Calu3 (cell line): ENCODE results near the gene RPL9. TPM values are rescaled to one million over a fixed set of nuclear protein-coding genes. Genes with fewer than 3 reads are reported as not detected.

Source experiments
- BruUV-seq: library from RNA; stranded (reverse); fragments of 400-500 nt; replicated peaks from 2 replicates; lab custom pipeline; 2021; lab: Mats Ljungman, UMichigan
- CTCF ChIA-PET: fragments of 300-600 bp; sonication (Branson Sonifier 250); formaldehyde crosslinking; loops from one replicate; lab custom pipeline; 2022; ENCODE audit warnings: antibody characterized with exemption; lab: Charles Lee
- DNase-seq: peaks from one replicate; pipeline ENCODE4 v3.0.0; 2022
- H3K27ac Mint-ChIP-seq: one replicate; pipeline ENCODE4 v1.8.0; 2022; ENCODE audit warnings: mixed read lengths; ENCODE audit not compliant: unreplicated experiment
- H3K27me3 Mint-ChIP-seq: one replicate; pipeline ENCODE4 v1.8.0; 2022; ENCODE audit warnings: mixed read lengths; ENCODE audit not compliant: unreplicated experiment
- H3K36me3 Mint-ChIP-seq: one replicate; pipeline ENCODE4 v1.8.0; 2022; ENCODE audit warnings: mild to moderate bottlenecking, moderate library complexity, mixed read lengths; ENCODE audit not compliant: insufficient read depth, unreplicated experiment
- H3K4me1 Mint-ChIP-seq: one replicate; pipeline ENCODE4 v1.8.0; 2022; ENCODE audit warnings: mild to moderate bottlenecking, low read depth, mixed read lengths; ENCODE audit not compliant: unreplicated experiment
- H3K4me3 Mint-ChIP-seq: one replicate; pipeline ENCODE4 v1.8.0; 2022; ENCODE audit warnings: mild to moderate bottlenecking, low read depth, moderate library complexity, mixed read lengths; ENCODE audit not compliant: unreplicated experiment
- H3K9me3 Mint-ChIP-seq: one replicate; pipeline ENCODE4 v1.8.0; 2022; ENCODE audit warnings: low read depth, mixed read lengths; ENCODE audit not compliant: unreplicated experiment
- intact Hi-C: fragments of 100-400 bp; cut with micrococcal nuclease; formaldehyde crosslinking; loops from one replicate; pipeline ENCODE4 v1.10.0; 2022; ENCODE audit not compliant: unreplicated experiment
- total RNA-seq: library from RNA; stranded (reverse); gene quantifications from 2 replicates; pipeline ENCODE4 v1.2.3, GENCODE V29; 2022
- TF ChIP-seq, protein P1 (sequence below): fragments of 200-600 bp; IDR thresholded peaks from one replicate; pipeline ENCODE4 v1.8.0; 2022; ENCODE audit warnings: antibody characterized with exemption; ENCODE audit not compliant: unreplicated experiment

Gene RPL9
- total RNA-seq, 1 experiment from 2014 or later = 485 TPM

- no peaks in the 10 kb centered on the region for H3K36me3 Mint-ChIP-seq
- CTCF ChIA-PET = no interaction called here
- no peak overlapping the region for H3K27ac Mint-ChIP-seq
- no peak overlapping the region for H3K4me3 Mint-ChIP-seq
- BruUV-seq = no TSS peak
- H3K27me3 Mint-ChIP-seq = no peaks in the 10 kb centered on the region
- no peaks in the 10 kb centered on the region for H3K4me1 Mint-ChIP-seq
- DNase-seq = no peak
- TF ChIP-seq, protein P1, sequence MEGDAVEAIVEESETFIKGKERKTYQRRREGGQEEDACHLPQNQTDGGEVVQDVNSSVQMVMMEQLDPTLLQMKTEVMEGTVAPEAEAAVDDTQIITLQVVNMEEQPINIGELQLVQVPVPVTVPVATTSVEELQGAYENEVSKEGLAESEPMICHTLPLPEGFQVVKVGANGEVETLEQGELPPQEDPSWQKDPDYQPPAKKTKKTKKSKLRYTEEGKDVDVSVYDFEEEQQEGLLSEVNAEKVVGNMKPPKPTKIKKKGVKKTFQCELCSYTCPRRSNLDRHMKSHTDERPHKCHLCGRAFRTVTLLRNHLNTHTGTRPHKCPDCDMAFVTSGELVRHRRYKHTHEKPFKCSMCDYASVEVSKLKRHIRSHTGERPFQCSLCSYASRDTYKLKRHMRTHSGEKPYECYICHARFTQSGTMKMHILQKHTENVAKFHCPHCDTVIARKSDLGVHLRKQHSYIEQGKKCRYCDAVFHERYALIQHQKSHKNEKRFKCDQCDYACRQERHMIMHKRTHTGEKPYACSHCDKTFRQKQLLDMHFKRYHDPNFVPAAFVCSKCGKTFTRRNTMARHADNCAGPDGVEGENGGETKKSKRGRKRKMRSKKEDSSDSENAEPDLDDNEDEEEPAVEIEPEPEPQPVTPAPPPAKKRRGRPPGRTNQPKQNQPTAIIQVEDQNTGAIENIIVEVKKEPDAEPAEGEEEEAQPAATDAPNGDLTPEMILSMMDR = no peak
- intact Hi-C loops = no loop called here
- H3K9me3 Mint-ChIP-seq = peaks cover 8% of the 10 kb centered on the region
These were observed 26.0 kb upstream of the RPL9 start for GRCh38 chr4:39484582-39485272.

DNA sequence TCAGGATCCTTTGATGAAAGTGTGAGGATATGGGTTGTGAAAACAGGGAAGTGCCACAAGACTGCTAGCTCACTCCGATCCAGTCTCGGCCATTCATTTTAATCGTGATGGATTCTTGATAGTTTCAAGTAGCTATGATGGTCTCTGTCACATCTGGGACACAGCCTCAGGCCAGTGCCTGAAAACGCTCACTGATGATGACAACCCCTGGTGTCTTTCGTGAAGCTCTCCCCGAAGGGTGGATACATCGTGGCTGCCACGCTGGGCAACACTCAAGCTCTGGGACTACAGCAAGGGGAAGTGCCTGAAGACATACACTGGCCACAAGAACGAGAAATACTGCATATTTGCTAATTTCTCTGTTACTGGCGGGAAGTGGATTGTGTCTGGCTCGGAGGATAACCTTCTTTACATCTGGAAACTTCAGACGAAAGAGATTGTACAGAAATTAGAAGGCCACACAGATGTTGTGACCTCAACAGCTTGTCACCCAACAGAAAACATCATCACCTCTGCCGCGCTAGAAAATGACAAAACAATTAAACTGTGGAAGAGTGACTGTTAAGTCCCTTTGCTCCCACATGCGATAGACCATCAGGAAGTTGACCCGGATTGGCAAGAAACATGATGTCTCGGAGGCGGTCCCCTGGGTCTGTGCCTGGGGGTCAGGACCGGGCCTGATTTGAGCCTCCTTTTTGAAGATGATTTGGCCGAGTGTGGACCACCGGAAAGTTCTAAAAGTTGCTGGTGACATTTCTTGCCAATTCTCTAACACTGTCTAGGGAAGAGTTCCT is 22.4 kb upstream of the RPL9 start:
- DNase-seq = no peak
- Mint-ChIP-seq H3K27ac (no peak overlapping the region), H3K4me1 (no peaks in the 10 kb centered on the region), H3K9me3 (peaks cover 6% of the 10 kb centered on the region), H3K36me3 (no peaks in the 10 kb centered on the region), H3K27me3 (no peaks in the 10 kb centered on the region), H3K4me3 (no peak overlapping the region)
- no TSS peak for BruUV-seq
- CTCF ChIA-PET = no interaction called here
- intact Hi-C loops = no loop called here
- TF ChIP-seq, protein P1 = no peak

- Mint-ChIP-seq H3K4me3 (no peak overlapping the region), H3K27ac (no peak overlapping the region), H3K36me3 (no peaks in the 10 kb centered on the region), H3K27me3 (no peaks in the 10 kb centered on the region), H3K4me1 (no peaks in the 10 kb centered on the region), H3K9me3 (no peaks in the 10 kb centered on the region)
- TF ChIP-seq, protein P1 = no peak
- BruUV-seq = no TSS peak
- CTCF ChIA-PET = no interaction called here
- intact Hi-C loops = no loop called here
- DNase-seq = no peak
These were observed 21.5 kb upstream of the RPL9 start for GRCh38 chr4:39480251-39480650.

DNA sequence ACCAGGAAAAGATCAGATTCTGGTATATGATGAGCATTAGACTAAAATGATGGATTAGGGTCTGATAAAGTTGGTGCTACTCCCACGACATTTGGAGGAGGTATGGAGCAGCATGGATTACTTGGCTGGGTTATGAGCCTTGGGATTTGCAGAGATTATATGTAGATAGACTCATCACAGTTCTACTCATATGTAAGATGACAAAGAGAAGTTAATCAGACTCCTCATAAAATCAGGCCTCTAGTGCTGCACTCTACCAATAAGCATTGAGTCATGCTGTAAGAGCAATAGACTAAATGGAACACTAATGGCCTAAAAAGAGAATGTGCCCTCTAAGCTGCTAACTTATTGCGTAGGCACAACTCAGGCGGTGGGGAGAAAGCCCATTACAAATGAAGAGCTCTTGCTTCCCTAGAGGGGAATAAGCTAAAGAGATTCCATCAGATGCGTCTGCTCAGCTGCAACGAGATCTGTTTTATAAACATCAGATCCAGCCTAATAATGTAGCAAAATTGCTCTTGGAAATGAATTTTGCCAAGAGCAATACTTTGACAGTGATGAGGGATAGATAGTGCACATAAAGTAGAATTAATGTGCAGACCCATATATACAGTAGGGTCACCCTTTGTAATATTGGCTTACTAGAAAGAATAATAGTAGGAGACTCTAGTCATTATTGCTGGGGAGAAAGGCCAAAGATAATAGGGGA is 17.6 kb upstream of the RPL9 start:
- BruUV-seq = no TSS peak
- H3K4me1 Mint-ChIP-seq = no peaks in the 10 kb centered on the region
- TF ChIP-seq, protein P1 = no peak
- DNase-seq = no peak
- H3K27ac Mint-ChIP-seq = no peak overlapping the region
- H3K9me3 Mint-ChIP-seq = no peaks in the 10 kb centered on the region
- CTCF ChIA-PET = interaction anchor here (1.3 kb wide), 1 partner anchor 12 kb away, joined by 3 read pairs; no protein-coding TSS in a partner anchor
- H3K36me3 Mint-ChIP-seq = no peaks in the 10 kb centered on the region
- intact Hi-C loops = no loop called here
- no peak overlapping the region for H3K4me3 Mint-ChIP-seq
- H3K27me3 Mint-ChIP-seq = no peaks in the 10 kb centered on the region
